ENCODE results near the gene HP.

HP gene

DNA sequence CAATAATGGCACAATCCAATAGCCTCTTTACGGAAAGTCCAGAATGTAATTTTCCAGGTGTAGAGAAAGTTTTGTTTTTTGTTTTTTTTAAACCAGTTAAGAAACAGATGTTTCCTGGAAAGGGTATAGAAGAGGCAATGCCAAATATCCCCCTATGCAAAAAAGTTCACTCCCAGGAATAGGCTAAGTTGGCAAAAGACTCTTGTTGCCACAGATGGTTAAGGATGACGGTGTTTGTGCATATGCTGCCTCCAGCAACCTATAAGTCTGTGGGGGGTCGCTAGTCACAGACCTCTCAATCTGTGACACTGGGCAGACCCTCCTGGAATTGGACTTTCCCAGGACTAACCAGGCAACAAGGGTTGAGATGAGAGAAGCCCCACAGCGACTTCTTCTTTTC is 20.9 kb upstream of the HP start:
- no peaks in the 10 kb centered on the region for H3K27me3 Mint-ChIP-seq (ENCODE audit: low read depth)
- no peaks in the 10 kb centered on the region for H3K4me1 Mint-ChIP-seq
- no peak overlapping the region for H3K4me3 Mint-ChIP-seq
- no peaks in the 10 kb centered on the region for H3K9me3 Mint-ChIP-seq
- peaks cover 7% of the 10 kb centered on the region for H3K36me3 Mint-ChIP-seq (ENCODE audit: low read depth)
- H3K27ac Mint-ChIP-seq, result no peak overlapping the region
- TF ChIP-seq, protein P1, sequence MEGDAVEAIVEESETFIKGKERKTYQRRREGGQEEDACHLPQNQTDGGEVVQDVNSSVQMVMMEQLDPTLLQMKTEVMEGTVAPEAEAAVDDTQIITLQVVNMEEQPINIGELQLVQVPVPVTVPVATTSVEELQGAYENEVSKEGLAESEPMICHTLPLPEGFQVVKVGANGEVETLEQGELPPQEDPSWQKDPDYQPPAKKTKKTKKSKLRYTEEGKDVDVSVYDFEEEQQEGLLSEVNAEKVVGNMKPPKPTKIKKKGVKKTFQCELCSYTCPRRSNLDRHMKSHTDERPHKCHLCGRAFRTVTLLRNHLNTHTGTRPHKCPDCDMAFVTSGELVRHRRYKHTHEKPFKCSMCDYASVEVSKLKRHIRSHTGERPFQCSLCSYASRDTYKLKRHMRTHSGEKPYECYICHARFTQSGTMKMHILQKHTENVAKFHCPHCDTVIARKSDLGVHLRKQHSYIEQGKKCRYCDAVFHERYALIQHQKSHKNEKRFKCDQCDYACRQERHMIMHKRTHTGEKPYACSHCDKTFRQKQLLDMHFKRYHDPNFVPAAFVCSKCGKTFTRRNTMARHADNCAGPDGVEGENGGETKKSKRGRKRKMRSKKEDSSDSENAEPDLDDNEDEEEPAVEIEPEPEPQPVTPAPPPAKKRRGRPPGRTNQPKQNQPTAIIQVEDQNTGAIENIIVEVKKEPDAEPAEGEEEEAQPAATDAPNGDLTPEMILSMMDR (IDR thresholded peaks at IDR 0.05; ENCODE audit: unreplicated experiment in 3 of 3), result no peak

DNA sequence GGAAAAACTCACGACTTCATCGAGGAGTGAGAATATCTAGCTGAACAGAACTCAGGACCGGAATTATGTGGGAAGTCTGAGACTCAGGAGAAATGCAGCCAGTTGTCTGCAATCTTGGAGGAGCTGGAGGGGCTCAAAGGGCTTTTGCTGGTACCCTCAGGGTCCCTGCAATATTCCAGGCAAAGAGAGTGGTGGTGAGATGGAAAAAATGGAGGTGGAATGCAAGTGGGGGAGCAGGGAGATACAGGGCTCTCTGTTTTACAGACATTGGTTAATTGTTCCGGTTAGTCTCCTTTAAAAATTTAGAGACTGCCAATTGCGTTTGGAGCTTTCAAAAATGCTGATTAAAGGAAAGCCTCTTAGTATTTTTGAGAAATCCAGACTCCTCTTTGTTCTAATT is 18.2 kb upstream of the HP start:
- H3K9me3 Mint-ChIP-seq, result no peaks in the 10 kb centered on the region
- H3K27ac Mint-ChIP-seq, result no peak overlapping the region
- no peaks in the 10 kb centered on the region for H3K4me1 Mint-ChIP-seq
- peaks cover 10% of the 10 kb centered on the region for H3K36me3 Mint-ChIP-seq (ENCODE audit: low read depth)
- H3K4me3 Mint-ChIP-seq, result no peak overlapping the region
- H3K27me3 Mint-ChIP-seq (ENCODE audit: low read depth), result no peaks in the 10 kb centered on the region
- TF ChIP-seq, protein P1 (IDR thresholded peaks at IDR 0.05; ENCODE audit: unreplicated experiment in 3 of 3), result no peak

GRCh38 chr16:72042157-72042660 is 12.1 kb upstream of the HP start:
- H3K27ac Mint-ChIP-seq, result no peak overlapping the region
- no peaks in the 10 kb centered on the region for H3K27me3 Mint-ChIP-seq (ENCODE audit: low read depth)
- no peaks in the 10 kb centered on the region for H3K9me3 Mint-ChIP-seq
- peaks cover 6% of the 10 kb centered on the region for H3K36me3 Mint-ChIP-seq (ENCODE audit: low read depth)
- no peak overlapping the region for H3K4me3 Mint-ChIP-seq
- H3K4me1 Mint-ChIP-seq, result peaks cover 6% of the 10 kb centered on the region
- TF ChIP-seq, protein P1 (IDR thresholded peaks at IDR 0.05; ENCODE audit: unreplicated experiment in 3 of 3), result no peak

- TF ChIP-seq, protein P1 (IDR thresholded peaks at IDR 0.05; ENCODE audit: unreplicated experiment in 3 of 3), result no peak
- Mint-ChIP-seq H3K27me3 (ENCODE audit: low read depth) (no peaks in the 10 kb centered on the region), H3K27ac (no peak overlapping the region), H3K4me1 (peaks cover 6% of the 10 kb centered on the region), H3K9me3 (no peaks in the 10 kb centered on the region), H3K4me3 (no peak overlapping the region), H3K36me3 (ENCODE audit: low read depth) (peaks cover 6% of the 10 kb centered on the region)
These were observed 11.2 kb upstream of the HP start for GRCh38 chr16:72043058-72043457.

GRCh38 chr16:72043539-72043938 is 10.8 kb upstream of the HP start:
- TF ChIP-seq, protein P1 (IDR thresholded peaks at IDR 0.05; ENCODE audit: unreplicated experiment in 3 of 3), result no peak
- H3K27me3 Mint-ChIP-seq (ENCODE audit: low read depth), result no peaks in the 10 kb centered on the region

GRCh38 chr16:72044296-72044695 is 10.0 kb upstream of the HP start:
- Mint-ChIP-seq H3K4me1 (peaks cover 6% of the 10 kb centered on the region), H3K27ac (no peak overlapping the region), H3K4me3 (no peak overlapping the region), H3K9me3 (peaks cover 4% of the 10 kb centered on the region), H3K27me3 (ENCODE audit: low read depth) (no peaks in the 10 kb centered on the region), H3K36me3 (ENCODE audit: low read depth) (peaks cover 10% of the 10 kb centered on the region)
- TF ChIP-seq, protein P1 (IDR thresholded peaks at IDR 0.05; ENCODE audit: unreplicated experiment in 3 of 3), result no peak

More at GRCh38 chr16:72043539-72043938, 10.8 kb upstream of the HP start:
- Mint-ChIP-seq H3K27ac (no peak overlapping the region), H3K4me1 (peaks cover 6% of the 10 kb centered on the region), H3K4me3 (no peak overlapping the region), H3K36me3 (ENCODE audit: low read depth) (peaks cover 6% of the 10 kb centered on the region), H3K9me3 (no peaks in the 10 kb centered on the region)

Data from nephron (organoid).